ENCODE measurements around the gene ZEB1. TPM values are rescaled to one million over a fixed set of nuclear protein-coding genes. Genes with fewer than 3 reads are reported as not detected.

Gene ZEB1
- total and polyA plus RNA-seq, 2 donors (not counting 1 experiment from before 2014, with no cell fraction given) = 73.7 to 221 TPM

GRCh38 chr10:31290386-31290785, 28.6 kb upstream of the ZEB1 start:
- no peak overlapping the region for H3K4me3 ChIP-seq (replicated peaks in 1 of 4; ENCODE audit: control extremely low read depth in 1 of 4, insufficient read depth in 1 of 4, low read depth in 3 of 4, low read length in 4 of 4)

DNA sequence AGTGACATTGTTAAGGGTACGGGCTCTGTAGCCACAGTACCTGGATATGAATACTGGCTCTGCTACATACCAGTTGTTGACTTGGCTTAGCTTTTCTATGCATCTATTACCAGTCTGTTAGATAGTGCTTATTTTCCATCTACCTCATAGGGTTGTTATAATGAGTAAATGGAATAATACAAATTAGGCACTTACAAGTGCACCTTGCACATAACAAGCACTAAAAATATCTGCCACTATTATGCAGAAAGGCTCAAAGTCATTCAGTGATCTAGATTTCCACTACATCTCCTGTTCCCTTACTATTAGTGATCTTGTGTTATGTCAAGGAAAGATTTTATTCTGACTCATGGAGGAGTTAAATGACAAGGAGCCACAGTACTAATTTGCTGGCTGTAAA, 27.9 kb upstream of the ZEB1 start:
- no peaks in the 10 kb centered on the region for H3K79me2 ChIP-seq (ENCODE audit: control insufficient read depth, insufficient read depth, low read length)
- TF ChIP-seq, protein P1, sequence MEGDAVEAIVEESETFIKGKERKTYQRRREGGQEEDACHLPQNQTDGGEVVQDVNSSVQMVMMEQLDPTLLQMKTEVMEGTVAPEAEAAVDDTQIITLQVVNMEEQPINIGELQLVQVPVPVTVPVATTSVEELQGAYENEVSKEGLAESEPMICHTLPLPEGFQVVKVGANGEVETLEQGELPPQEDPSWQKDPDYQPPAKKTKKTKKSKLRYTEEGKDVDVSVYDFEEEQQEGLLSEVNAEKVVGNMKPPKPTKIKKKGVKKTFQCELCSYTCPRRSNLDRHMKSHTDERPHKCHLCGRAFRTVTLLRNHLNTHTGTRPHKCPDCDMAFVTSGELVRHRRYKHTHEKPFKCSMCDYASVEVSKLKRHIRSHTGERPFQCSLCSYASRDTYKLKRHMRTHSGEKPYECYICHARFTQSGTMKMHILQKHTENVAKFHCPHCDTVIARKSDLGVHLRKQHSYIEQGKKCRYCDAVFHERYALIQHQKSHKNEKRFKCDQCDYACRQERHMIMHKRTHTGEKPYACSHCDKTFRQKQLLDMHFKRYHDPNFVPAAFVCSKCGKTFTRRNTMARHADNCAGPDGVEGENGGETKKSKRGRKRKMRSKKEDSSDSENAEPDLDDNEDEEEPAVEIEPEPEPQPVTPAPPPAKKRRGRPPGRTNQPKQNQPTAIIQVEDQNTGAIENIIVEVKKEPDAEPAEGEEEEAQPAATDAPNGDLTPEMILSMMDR (conservative IDR thresholded peaks at IDR 0.05 in 1 of 2, IDR thresholded peaks at IDR 0.05 in 1 of 2; ENCODE audit: low read depth in 1 of 2, low read length in 2 of 2) = no peak
- TF ChIP-seq EZH2 (IDR thresholded peaks at IDR 0.05; ENCODE audit: low read length, missing control alignments) = no peak
- H3K27me3 ChIP-seq (ENCODE audit: control insufficient read depth, insufficient read depth, low read length) = no peaks in the 10 kb centered on the region
- no peak overlapping the region for H3K4me2 ChIP-seq (ENCODE audit: extremely low read depth, insufficient read depth, low read length)
- peaks cover 2% of the 10 kb centered on the region for H3K4me1 ChIP-seq (ENCODE audit: control insufficient read depth, extremely low read depth, insufficient read depth, low read length)
- H2AFZ ChIP-seq (ENCODE audit: low read length) = no peak overlapping the region
- H3K4me3 ChIP-seq (replicated peaks in 1 of 4; ENCODE audit: control extremely low read depth in 1 of 4, insufficient read depth in 1 of 4, low read depth in 3 of 4, low read length in 4 of 4) = no peak overlapping the region
- H3K9ac ChIP-seq (ENCODE audit: insufficient read depth, low read length) = no peak overlapping the region
- no peak for DNase-seq (ENCODE audit: low read depth in 2 of 2)
- H4K20me1 ChIP-seq (ENCODE audit: control insufficient read depth, extremely low read depth, insufficient read depth, low read length) = no peaks in the 10 kb centered on the region
- H3K27ac ChIP-seq (ENCODE audit: insufficient read depth, low read length) = no peak overlapping the region
- no peaks in the 10 kb centered on the region for H3K9me3 ChIP-seq (ENCODE audit: control insufficient read depth, insufficient read depth, low read depth, low read length)
- no peaks in the 10 kb centered on the region for H3K36me3 ChIP-seq (ENCODE audit: control insufficient read depth, insufficient read depth, low read length)

More at GRCh38 chr10:31290386-31290785, 28.6 kb upstream of the ZEB1 start:
- Histone ChIP-seq H3K79me2 (ENCODE audit: control insufficient read depth, insufficient read depth, low read length) (no peaks in the 10 kb centered on the region), H3K4me1 (ENCODE audit: control insufficient read depth, extremely low read depth, insufficient read depth, low read length) (peaks cover 2% of the 10 kb centered on the region), H4K20me1 (ENCODE audit: control insufficient read depth, extremely low read depth, insufficient read depth, low read length) (no peaks in the 10 kb centered on the region), H2AFZ (ENCODE audit: low read length) (peak overlapping the region; percentile 23), H3K4me2 (ENCODE audit: extremely low read depth, insufficient read depth, low read length) (no peak overlapping the region), H3K36me3 (ENCODE audit: control insufficient read depth, insufficient read depth, low read length) (no peaks in the 10 kb centered on the region), H3K9me3 (ENCODE audit: control insufficient read depth, insufficient read depth, low read depth, low read length) (no peaks in the 10 kb centered on the region), H3K27ac (ENCODE audit: insufficient read depth, low read length) (no peak overlapping the region), H3K9ac (ENCODE audit: insufficient read depth, low read length) (no peak overlapping the region), H3K27me3 (ENCODE audit: control insufficient read depth, insufficient read depth, low read length) (no peaks in the 10 kb centered on the region)
- DNase-seq (ENCODE audit: low read depth in 2 of 2) = no peak
- TF ChIP-seq, protein P1 (conservative IDR thresholded peaks at IDR 0.05 in 1 of 2, IDR thresholded peaks at IDR 0.05 in 1 of 2; ENCODE audit: low read depth in 1 of 2, low read length in 2 of 2) = no peak
- no peak for TF ChIP-seq EZH2 (IDR thresholded peaks at IDR 0.05; ENCODE audit: low read length, missing control alignments)

DNA sequence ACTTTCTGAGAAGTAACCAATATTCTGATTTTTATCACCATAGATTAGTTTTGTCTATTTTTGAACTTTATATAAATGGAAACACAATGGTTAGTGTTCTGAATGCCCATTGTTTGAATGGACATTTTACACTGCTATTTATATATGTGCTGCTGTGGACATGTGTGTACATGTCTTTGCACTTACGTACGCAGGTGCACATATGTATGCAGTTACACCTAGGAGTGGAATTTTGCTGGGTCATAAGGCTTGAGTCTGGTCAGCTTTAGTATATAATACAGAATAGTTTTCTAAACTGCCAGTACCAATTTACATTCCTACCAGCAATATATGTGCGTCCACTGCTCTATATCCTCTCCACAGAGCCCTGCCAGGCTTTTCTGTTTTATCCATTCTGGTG, 24.5 kb upstream of the ZEB1 start:
- no peaks in the 10 kb centered on the region for H4K20me1 ChIP-seq (ENCODE audit: control insufficient read depth, extremely low read depth, insufficient read depth, low read length)
- no peak for DNase-seq (ENCODE audit: low read depth in 2 of 2)
- no peak overlapping the region for H2AFZ ChIP-seq (ENCODE audit: low read length)
- no peaks in the 10 kb centered on the region for H3K79me2 ChIP-seq (ENCODE audit: control insufficient read depth, insufficient read depth, low read length)
- no peak overlapping the region for H3K4me2 ChIP-seq (ENCODE audit: extremely low read depth, insufficient read depth, low read length)
- H3K27ac ChIP-seq (ENCODE audit: insufficient read depth, low read length) = no peak overlapping the region
- no peaks in the 10 kb centered on the region for H3K9me3 ChIP-seq (ENCODE audit: control insufficient read depth, insufficient read depth, low read depth, low read length)
- no peaks in the 10 kb centered on the region for H3K36me3 ChIP-seq (ENCODE audit: control insufficient read depth, insufficient read depth, low read length)
- no peak overlapping the region for H3K9ac ChIP-seq (ENCODE audit: insufficient read depth, low read length)
- TF ChIP-seq, protein P1 (conservative IDR thresholded peaks at IDR 0.05 in 1 of 2, IDR thresholded peaks at IDR 0.05 in 1 of 2; ENCODE audit: low read depth in 1 of 2, low read length in 2 of 2) = no peak
- no peak for TF ChIP-seq EZH2 (IDR thresholded peaks at IDR 0.05; ENCODE audit: low read length, missing control alignments)
- no peaks in the 10 kb centered on the region for H3K27me3 ChIP-seq (ENCODE audit: control insufficient read depth, insufficient read depth, low read length)
- H3K4me3 ChIP-seq (replicated peaks in 1 of 4; ENCODE audit: control extremely low read depth in 1 of 4, insufficient read depth in 1 of 4, low read depth in 3 of 4, low read length in 4 of 4) = no peak overlapping the region
- H3K4me1 ChIP-seq (ENCODE audit: control insufficient read depth, extremely low read depth, insufficient read depth, low read length) = peaks cover 4% of the 10 kb centered on the region

Measured in fibroblast of lung (primary cell).